HG03442 (cell line): ENCODE measurements around the gene HES3.
A peak's percentile ranks its signal among the peaks of the same experiment; 100 is the strongest.
"Not testable (repeated sequence)": the region's sequence is repeated elsewhere in the genome, so short reads cannot be mapped to it uniquely, and the experiment has no call there.

Source experiments
- ATAC-seq: cut with Tn5 transposase; IDR thresholded peaks from one replicate; pipeline ENCODE4 v1.9.1; 2021; ENCODE audit warnings: mild to moderate bottlenecking, moderate library complexity; ENCODE audit not compliant: unreplicated experiment

HES3 gene

GRCh38 chr1:6218375-6219164 lies 25.4 kb upstream of the HES3 start:
- ATAC-seq, result no peak

DNA sequence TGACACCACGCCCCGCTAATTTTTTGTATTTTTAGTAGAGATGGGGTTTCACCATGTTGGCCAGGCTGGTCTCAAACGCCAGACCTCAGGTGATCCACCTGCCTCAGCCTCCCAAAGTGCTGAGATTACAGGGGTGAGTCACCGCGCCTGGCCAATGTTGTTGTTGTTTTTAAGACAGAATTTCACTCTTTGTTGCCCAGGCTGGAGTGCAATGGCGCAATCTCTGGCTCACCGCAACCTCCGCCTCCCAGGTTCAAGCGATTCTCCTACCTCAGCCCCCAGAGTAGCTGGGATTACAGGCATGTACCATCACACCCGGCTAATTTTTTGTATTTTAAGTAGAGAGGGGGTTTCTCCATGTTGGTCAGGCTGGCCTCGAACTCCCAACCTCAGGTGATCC lies 24.3 kb upstream of the HES3 start:
- not testable (repeated sequence) for ATAC-seq

DNA sequence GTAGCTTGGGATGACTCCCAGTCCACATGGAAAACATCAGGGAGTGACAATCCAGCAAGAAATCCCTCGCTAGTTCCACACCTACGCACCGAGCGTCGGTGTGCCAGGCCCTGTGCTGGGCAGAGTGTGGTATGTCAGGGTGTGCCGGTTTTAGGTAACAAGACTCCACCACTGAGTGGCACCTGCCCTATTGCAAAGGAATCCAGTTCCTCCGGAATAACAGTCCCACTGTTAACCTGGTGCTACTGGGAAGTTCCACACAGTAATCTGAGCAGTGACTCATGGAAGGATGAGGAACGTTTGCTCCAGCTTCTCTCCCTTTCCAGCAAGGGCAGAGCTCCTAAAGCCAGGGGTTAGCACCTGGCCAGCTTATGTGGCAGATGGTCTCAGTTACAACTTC lies 23.7 kb upstream of the HES3 start:
- no peak for ATAC-seq

DNA sequence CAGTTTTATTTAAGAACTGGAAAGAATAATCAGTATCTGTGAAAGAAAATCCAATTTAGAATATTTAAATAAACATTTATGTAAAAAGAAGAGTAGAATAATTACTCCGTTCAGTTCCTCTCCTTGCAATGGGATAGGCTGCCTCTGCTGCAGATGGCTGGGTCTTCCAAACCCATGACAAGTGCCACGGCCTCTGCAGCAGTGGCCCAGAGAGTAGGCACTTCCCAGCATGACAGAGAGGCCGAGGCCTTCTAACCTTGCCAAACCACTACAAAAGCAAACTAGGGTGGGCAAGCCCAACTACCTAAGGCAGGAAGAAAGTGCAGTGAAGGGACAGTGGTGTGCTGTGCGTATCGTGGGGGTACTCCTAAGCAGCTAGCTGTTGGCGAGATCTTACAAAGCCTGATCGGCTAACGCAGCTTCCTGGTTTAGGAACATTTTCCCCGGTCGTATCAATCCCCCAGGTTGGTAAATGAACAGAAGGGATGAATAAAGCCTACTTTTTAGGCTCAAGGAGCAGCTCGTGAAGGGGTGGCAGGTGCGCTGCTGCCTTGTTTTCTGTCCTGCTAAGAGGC lies 22.7 kb upstream of the HES3 start:
- ATAC-seq, result no peak

GRCh38 chr1:6222636-6223035 lies 21.3 kb upstream of the HES3 start:
- ATAC-seq, result no peak

- ATAC-seq, result no peak
Measured at GRCh38 chr1:6223617-6224016, 20.4 kb upstream of the HES3 start.

GRCh38 chr1:6224718-6225117 lies 19.3 kb upstream of the HES3 start:
- ATAC-seq, result no peak

DNA sequence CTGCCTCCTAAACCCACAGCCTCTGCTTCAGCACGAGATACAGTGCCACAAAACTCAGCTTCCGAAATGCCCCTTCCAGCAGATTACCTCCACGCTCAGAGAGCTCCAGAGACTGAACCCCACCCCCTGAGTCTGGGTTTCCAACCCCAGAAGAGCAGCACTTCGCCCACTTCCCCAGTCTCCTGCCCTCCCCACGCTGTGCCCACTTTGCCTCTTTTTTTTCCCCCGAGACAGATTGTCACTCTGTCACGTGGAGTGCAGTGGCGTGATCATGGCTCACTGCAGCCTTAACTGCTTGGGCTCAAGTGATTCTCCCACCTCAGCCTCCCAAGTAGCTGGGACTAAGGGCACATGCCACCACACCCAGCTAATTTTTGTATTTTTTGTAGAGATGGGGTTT lies 18.3 kb upstream of the HES3 start:
- no peak for ATAC-seq

GRCh38 chr1:6233376-6233775 lies 10.6 kb upstream of the HES3 start:
- ATAC-seq, result no peak

- ATAC-seq, result no peak
Measured at GRCh38 chr1:6234502-6235295, 9.3 kb upstream of the HES3 start.

DNA sequence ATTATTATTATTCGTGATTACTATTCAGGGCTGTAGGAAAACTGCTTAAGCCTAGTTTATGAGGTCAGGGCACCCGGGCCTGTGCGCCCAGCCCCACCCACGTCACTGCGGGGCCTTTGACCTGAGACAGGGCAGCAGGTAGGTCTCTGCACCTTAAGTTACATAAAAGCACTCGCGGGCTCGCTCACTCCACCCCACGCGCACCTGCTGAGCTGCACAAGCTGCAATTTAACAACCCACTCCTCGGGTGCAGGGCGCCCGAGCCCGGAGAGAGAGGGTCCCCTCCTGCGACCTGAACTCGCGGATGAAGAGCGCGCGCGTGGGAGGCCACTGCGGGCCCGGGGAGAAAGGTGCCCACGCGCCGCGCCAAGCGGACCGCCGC lies 8.7 kb upstream of the HES3 start:
- peak; percentile 7 for ATAC-seq

GRCh38 chr1:6237093-6237492 lies 6.9 kb upstream of the HES3 start:
- ATAC-seq, result no peak

DNA sequence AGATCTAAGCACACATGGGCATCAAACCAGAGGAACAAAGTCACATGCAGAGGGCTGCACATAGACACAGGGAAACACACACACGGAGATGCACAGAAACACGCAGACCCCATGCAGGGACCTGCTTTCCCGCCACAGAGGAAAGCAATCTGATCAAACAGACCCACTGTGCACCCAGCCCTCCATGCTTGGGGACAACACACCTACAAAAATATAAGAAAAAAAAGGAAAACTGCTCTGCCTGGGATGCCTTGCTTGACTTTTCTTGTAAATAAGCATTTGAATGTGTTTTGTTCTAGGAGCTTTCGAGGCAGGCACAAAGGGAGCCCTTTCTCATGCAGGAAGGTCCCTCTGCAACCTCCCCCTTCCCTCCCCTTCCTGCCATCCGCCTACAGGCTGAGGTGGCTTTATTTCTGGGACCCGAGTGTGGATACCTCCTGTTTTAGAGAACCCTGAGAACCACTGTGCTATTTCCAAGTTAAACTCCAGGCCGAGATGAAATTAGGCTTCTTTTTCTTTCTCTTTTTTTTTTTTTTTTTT lies 4.7 kb upstream of the HES3 start:
- ATAC-seq, result no peak

DNA sequence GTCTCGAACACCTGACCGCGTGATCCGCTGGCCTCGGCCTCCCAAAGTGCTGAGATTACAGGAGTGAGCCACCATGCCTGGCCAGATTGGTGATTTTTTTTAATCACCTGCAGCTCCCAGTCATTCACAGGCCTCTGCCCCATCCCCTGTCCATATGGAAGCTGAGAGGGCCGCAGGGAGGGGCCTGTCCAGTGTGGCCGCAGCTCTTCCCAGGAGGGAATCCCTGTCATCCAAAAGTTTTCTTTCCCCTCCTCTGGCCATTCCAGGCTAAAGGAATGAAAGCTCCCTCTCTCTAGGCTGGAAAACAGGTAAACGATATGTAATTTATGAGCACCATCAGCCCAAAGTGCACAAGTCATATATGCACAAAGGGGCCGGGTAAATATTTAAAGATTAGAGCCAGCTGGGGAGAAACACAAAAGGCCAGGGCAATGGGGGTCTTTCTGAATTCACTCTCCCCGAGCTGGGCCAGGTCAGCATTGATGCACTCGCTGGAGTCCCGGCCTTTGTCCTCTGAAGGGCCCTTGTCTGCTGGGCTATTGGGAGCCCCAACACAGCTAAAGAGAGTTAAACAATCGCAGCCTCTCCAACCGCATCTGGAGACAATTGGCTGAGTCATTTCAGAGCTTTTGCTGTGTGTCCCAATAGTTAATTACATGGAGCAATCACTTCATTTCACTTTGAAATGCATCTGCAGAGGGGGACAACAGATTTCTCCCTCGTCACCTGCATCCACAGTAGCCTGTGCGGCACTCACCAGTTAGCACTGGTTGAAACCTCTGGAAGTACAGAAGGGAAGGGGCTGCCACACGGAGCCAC lies 3.8 kb upstream of the HES3 start:
- no peak for ATAC-seq

DNA sequence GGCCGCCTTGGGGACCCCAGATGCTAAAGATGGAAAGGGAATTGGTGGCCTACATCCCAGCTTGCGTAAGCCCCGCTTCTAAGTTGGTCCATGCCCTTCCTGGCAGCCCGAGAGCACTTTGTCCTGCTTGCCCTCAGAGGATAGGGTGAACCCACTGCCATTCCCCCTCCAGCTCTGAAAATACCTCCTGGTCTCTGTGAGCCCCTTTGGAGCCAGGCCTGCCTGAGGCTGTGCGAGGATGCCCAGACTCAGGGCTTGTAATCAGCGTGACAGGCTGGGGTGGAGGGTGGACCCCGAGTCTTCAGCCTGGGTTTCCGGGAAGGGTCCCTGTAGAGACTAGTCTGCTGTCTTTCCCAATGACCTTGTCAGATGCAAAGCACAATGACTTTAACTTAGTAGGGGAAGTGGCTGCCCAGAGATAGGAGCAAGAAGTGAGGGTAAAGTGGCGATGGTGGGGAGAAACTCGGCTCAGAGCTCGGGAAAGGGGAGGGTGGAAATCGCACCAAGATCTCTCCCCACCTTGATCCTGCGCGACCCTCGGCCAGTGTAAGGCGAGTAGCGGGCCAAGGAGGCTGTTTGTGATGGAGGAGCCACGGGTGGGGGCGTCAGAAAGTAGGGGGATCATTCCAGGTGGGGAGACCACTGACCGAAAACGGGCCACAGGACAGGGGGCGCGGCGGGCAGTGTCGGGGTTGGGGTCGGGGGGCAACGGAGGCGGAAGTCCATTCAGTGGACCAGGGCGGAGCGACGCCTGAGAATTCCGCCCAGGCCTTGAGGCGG lies 2.7 kb upstream of the HES3 start:
- no peak for ATAC-seq

GRCh38 chr1:6241887-6242740 lies 1.9 kb upstream of the HES3 start:
- ATAC-seq, result no peak

DNA sequence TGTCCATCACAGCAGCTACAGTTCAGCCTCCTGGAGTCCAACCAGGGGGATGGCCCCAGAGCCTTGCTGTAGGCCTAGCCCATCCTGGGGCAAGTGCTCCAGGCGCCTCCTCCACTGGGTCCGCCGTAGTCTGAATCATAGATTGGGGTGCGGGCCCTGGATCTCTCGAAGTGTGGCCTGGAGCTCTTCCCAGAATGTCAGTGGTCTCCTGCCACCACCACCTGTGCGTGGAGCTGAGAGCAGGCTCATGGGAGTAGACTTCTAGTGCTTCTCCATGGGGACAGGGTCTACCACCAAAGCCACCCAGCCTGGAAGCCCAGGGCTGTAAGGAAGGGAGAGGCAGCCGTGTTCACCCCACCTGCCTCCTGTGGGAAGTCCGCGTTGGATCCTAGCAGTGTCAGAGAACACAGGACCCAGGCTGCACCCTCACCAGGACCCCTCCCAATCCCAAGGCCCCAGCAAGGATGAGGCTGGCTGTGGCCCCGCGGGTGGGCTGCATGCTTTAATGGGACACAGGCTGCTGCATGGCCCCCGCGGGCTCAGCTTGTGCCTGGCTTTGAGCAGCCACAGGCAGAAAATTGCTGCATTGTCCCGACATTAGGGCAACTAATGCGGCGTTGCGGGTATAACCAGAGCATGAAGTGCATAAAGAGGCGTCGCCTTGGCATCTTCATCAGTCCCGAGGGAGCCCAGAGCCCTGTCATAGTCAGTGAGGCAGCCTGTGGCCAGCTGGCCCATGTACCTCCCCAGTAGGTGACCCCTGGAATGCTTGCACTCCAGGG lies 735 bp upstream of the HES3 start:
- ATAC-seq, result no peak

- no peak for ATAC-seq
Measured at GRCh38 chr1:6244401-6245049, 546 bp downstream of the HES3 start.
